Thoracic aorta (tissue), 2 donors: ENCODE measurements around the gene CDKAL1. TPM values are rescaled to one million over a fixed set of nuclear protein-coding genes. Genes with fewer than 3 reads are reported as not detected.
"Not testable (repeated sequence)": the region's sequence is repeated elsewhere in the genome, so short reads cannot be mapped to it uniquely, and the experiment has no call there.

Experiments used
- ATAC-seq: fragments of 150-250 bp; one replicate; pipeline ENCODE4 v1.8.0; 2017; ENCODE audit warnings: low read depth; ENCODE audit not compliant: insufficient number of reproducible peaks, low FRiP score
- DNase-seq: peaks from one replicate; pipeline ENCODE4 v3.0.0-alpha.2; 2020; ENCODE audit warnings: low spot score
- H3K27ac ChIP-seq, 2 donors: fragments of 200-600 bp; sonication (generic); 1 replicate in 1 of 2; 2 replicates in 1 of 2; pipeline ENCODE4 v1.5.1; 2016; ENCODE audit warnings: mild to moderate bottlenecking in 2 of 2, moderate library complexity in 2 of 2
- H3K27me3 ChIP-seq: fragments of 200-600 bp; sonication (generic); replicated peaks from 2 replicates; pipeline ENCODE4 v1.6.0; 2016; ENCODE audit warnings: mild to moderate bottlenecking; ENCODE audit not compliant: insufficient read depth
- H3K36me3 ChIP-seq: fragments of 200-600 bp; sonication (generic); one replicate; pipeline ENCODE4 v1.5.1; 2016
- H3K4me1 ChIP-seq, 2 donors: fragments of 200-600 bp; sonication (generic); 1 replicate in 1 of 2; 2 replicates in 1 of 2; pipeline versions ENCODE4 v1.5.1 to v1.6.0; 2016; ENCODE audit warnings: low read depth in 2 of 2, mild to moderate bottlenecking in 1 of 2; ENCODE audit not compliant: control insufficient read depth in 1 of 2
- H3K4me3 ChIP-seq: fragments of 200-600 bp; sonication (generic); 2 replicates; pipeline ENCODE4 v1.5.1; 2016; ENCODE audit warnings: mild to moderate bottlenecking
- H3K9me3 ChIP-seq: fragments of 200-600 bp; sonication (generic); 2 replicates; pipeline ENCODE4 v1.5.1; 2016
- CTCF ChIP-seq: fragments of 200-600 bp; sonication (generic); IDR thresholded peaks from one replicate; pipeline ENCODE4 v1.5.1; 2019; ENCODE audit warnings: antibody characterized with exemption
- total RNA-seq, 2 donors: library from RNA; depleted of rRNA; stranded (reverse); fragments of >200 nt; gene quantifications; one replicate each; pipeline versions ENCODE4 v1.1.0 to v1.2.3, GENCODE V29; 2016

The CDKAL1 gene
- total RNA-seq, 2 donors from 2014 or later: 8.5 to 14.6 TPM

GRCh38 chr6:21188505-21189223 lies 654.4 kb downstream of the CDKAL1 start:
- no peaks in the 10 kb centered on the region for H3K27me3 ChIP-seq
- peaks cover 12 to 42% of the 10 kb centered on the region in 2 donors for H3K4me1 ChIP-seq
- no peaks in the 10 kb centered on the region for H3K9me3 ChIP-seq
- H3K36me3 ChIP-seq: no peaks in the 10 kb centered on the region
- H3K27ac ChIP-seq: peak overlapping the region in 1 of 2 donors; percentile 58
- TF ChIP-seq CTCF: no peak
- DNase-seq (no peak), ATAC-seq (no peak)
- H3K4me3 ChIP-seq: no peak overlapping the region

- peaks cover 12 to 41% of the 10 kb centered on the region in 2 donors for H3K4me1 ChIP-seq
- no peak for TF ChIP-seq CTCF
- no peaks in the 10 kb centered on the region for H3K36me3 ChIP-seq
- H3K4me3 ChIP-seq: no peak overlapping the region
- no peaks in the 10 kb centered on the region for H3K9me3 ChIP-seq
- H3K27ac ChIP-seq: no peak overlapping the region
- DNase-seq: no peak
- no peak for ATAC-seq
- no peaks in the 10 kb centered on the region for H3K27me3 ChIP-seq
Observed at GRCh38 chr6:21189759-21190158, 655.5 kb downstream of the CDKAL1 start.

GRCh38 chr6:21190701-21191100 lies 656.4 kb downstream of the CDKAL1 start:
- Histone ChIP-seq H3K4me1 (peaks cover 12 to 34% of the 10 kb centered on the region in 2 donors), H3K27ac (no peak overlapping the region), H3K27me3 (no peaks in the 10 kb centered on the region), H3K9me3 (no peaks in the 10 kb centered on the region), H3K4me3 (peak overlapping the region; percentile 18), H3K36me3 (no peaks in the 10 kb centered on the region)
- no peak for TF ChIP-seq CTCF
- DNase-seq: no peak
- ATAC-seq: no peak

- ATAC-seq (no peak), DNase-seq (no peak)
- no peak overlapping the region for H3K27ac ChIP-seq
Observed at GRCh38 chr6:21193790-21194475, 659.7 kb downstream of the CDKAL1 start.

GRCh38 chr6:21195301-21195700 lies 661.0 kb downstream of the CDKAL1 start:
- not testable (repeated sequence) for H3K27me3 ChIP-seq, H3K4me3 ChIP-seq, H3K4me1 ChIP-seq, DNase-seq, H3K36me3 ChIP-seq, ATAC-seq, H3K27ac ChIP-seq, H3K9me3 ChIP-seq

More at GRCh38 chr6:21193790-21194475, 659.7 kb downstream of the CDKAL1 start:
- Histone ChIP-seq H3K27me3 (no peaks in the 10 kb centered on the region), H3K9me3 (no peaks in the 10 kb centered on the region), H3K4me3 (no peak overlapping the region), H3K36me3 (peaks cover 6% of the 10 kb centered on the region), H3K4me1 (peaks cover 0 to 9% of the 10 kb centered on the region in 2 donors)
- TF ChIP-seq CTCF: no peak
